Smooth muscle cell (in vitro differentiated cells): ENCODE data around the gene SPPL2B. TPM values are rescaled to one million over a fixed set of nuclear protein-coding genes. Genes with fewer than 3 reads are reported as not detected.

Experiments used
- DNase-seq: peaks from one replicate; lab custom pipeline; 2025; ENCODE audit not compliant: unreplicated experiment; lab: John Stamatoyannopoulos, UW
- H2AFZ ChIP-seq: fragments of 200-600 bp; sonication (generic); 2 replicates; pipeline ENCODE4 v1.6.0; 2016; ENCODE audit warnings: antibody characterized with exemption, low read depth, mild to moderate bottlenecking
- H3F3A ChIP-seq: fragments of 200-600 bp; sonication (generic); 2 replicates; pipeline ENCODE4 v1.6.0; 2017; ENCODE audit warnings: antibody characterized with exemption, low read depth
- H3K27ac ChIP-seq: fragments of 200-600 bp; sonication (generic); 2 replicates; pipeline ENCODE4 v1.5.1; 2016; ENCODE audit warnings: low read depth, mild to moderate bottlenecking
- H3K27me3 ChIP-seq: fragments of 200-600 bp; sonication (generic); 2 replicates; pipeline ENCODE4 v1.6.1; 2016; ENCODE audit warnings: low read depth, mild to moderate bottlenecking
- H3K36me3 ChIP-seq: fragments of 200-600 bp; sonication (generic); 2 replicates; pipeline ENCODE4 v1.5.1; 2016; ENCODE audit warnings: low read depth
- H3K4me1 ChIP-seq: fragments of 200-600 bp; sonication (generic); 2 replicates; pipeline ENCODE4 v1.5.1; 2016; ENCODE audit warnings: low read depth
- H3K4me2 ChIP-seq: fragments of 200-600 bp; sonication (generic); 2 replicates; pipeline ENCODE4 v1.6.0; 2016; ENCODE audit warnings: mild to moderate bottlenecking
- H3K4me3 ChIP-seq: fragments of 200-600 bp; sonication (generic); 2 replicates; pipeline ENCODE4 v1.5.1; 2016; ENCODE audit warnings: mild to moderate bottlenecking
- H3K79me2 ChIP-seq: fragments of 200-600 bp; sonication (generic); 2 replicates; pipeline ENCODE4 v1.6.0; 2016; ENCODE audit warnings: low read depth, mild to moderate bottlenecking
- H3K9ac ChIP-seq: fragments of 200-600 bp; sonication (generic); 2 replicates; pipeline ENCODE4 v1.6.0; 2016; ENCODE audit warnings: low read depth
- H3K9me3 ChIP-seq: fragments of 200-600 bp; sonication (generic); replicated peaks from 2 replicates; pipeline ENCODE4 v1.5.1; 2016; ENCODE audit warnings: low read depth
- H4K20me1 ChIP-seq: fragments of 200-600 bp; sonication (generic); 2 replicates; pipeline ENCODE4 v1.6.0; 2016; ENCODE audit warnings: low read depth
- WGBS: methylation state at CpG from one replicate; pipeline ENCODE4 v1.1.7; 2016; ENCODE audit warnings: low lambda C conversion rate; 5-methylcytosine and 5-hydroxymethylcytosine counted together
- polyA plus RNA-seq: library from polyadenylated mRNA; unstranded; fragments of >200 nt; fragmentation: Nextera tagmentation; extraction: Ambion mirVana; gene quantifications from 2 replicates; pipeline ENCODE4 v1.2.1, GENCODE V29; 2016
- total RNA-seq: library from RNA; depleted of rRNA; stranded (reverse); fragments of >200 nt; gene quantifications from 2 replicates; pipeline ENCODE4 v1.2.3, GENCODE V29; 2014
- TF ChIP-seq, protein P1 (sequence below): fragments of 200-600 bp; sonication (generic); IDR thresholded peaks from 2 replicates; pipeline ENCODE4 v1.5.1; 2017; ENCODE audit warnings: borderline replicate concordance, mild to moderate bottlenecking, antibody characterized with exemption; ENCODE audit not compliant: insufficient read depth, poor library complexity, severe bottlenecking

The SPPL2B gene
- total and polyA plus RNA-seq, 2 experiments from 2014 or later, result 53.6 to 54.7 TPM

DNA sequence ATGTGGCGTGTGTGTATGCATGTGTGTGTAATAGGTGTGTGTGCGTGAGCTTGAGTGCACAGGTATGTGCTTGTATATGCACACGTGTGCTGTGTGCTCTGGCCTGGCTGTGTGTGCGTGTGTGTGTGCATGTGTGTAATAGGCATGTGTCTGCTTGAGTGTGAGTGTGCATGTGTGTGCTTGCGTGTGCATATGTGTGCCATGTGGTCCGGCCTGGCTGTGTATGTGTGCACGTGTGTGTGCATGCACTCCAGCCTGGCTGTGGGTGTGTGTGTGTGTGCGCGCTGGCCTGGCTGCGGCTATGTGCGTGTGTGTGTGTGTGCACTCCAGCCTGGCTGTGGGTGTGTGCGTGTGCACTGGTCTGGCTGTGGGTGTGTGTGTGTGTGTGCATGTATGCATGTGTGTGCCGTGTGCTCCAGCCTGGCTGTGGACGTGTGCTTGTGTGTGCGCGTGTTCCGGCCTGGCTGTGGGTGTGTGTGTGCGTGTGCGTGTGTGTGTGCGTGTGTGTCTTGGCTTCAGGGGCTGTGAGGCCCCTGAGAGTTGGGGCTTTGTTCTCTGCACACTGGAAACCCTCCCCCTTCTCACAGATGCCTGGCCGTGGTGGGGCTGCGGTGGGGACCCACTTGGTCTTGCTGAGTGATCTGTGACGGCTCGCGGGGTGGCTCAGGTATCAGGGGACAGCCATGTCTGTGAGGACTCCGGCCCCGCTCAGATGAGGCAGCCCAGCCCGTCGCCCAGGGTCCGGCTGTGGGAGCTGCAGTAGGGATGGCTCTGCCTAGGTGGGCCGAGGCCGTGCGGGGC is 8.2 kb downstream of the SPPL2B start:
- Histone ChIP-seq H3K4me2 (no peak overlapping the region), H3F3A (no peaks in the 10 kb centered on the region), H3K27me3 (no peaks in the 10 kb centered on the region), H4K20me1 (peaks cover 70% of the 10 kb centered on the region), H3K36me3 (no peaks in the 10 kb centered on the region), H2AFZ (no peak overlapping the region), H3K4me3 (no peak overlapping the region), H3K79me2 (peaks cover 36% of the 10 kb centered on the region), H3K9ac (no peak overlapping the region), H3K9me3 (no peaks in the 10 kb centered on the region), H3K27ac (no peak overlapping the region), H3K4me1 (no peaks in the 10 kb centered on the region)
- no peak for DNase-seq
- 92% methylated on average over 33 of the region's 33 CpGs for WGBS
- TF ChIP-seq, protein P1, sequence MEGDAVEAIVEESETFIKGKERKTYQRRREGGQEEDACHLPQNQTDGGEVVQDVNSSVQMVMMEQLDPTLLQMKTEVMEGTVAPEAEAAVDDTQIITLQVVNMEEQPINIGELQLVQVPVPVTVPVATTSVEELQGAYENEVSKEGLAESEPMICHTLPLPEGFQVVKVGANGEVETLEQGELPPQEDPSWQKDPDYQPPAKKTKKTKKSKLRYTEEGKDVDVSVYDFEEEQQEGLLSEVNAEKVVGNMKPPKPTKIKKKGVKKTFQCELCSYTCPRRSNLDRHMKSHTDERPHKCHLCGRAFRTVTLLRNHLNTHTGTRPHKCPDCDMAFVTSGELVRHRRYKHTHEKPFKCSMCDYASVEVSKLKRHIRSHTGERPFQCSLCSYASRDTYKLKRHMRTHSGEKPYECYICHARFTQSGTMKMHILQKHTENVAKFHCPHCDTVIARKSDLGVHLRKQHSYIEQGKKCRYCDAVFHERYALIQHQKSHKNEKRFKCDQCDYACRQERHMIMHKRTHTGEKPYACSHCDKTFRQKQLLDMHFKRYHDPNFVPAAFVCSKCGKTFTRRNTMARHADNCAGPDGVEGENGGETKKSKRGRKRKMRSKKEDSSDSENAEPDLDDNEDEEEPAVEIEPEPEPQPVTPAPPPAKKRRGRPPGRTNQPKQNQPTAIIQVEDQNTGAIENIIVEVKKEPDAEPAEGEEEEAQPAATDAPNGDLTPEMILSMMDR, result no peak

DNA sequence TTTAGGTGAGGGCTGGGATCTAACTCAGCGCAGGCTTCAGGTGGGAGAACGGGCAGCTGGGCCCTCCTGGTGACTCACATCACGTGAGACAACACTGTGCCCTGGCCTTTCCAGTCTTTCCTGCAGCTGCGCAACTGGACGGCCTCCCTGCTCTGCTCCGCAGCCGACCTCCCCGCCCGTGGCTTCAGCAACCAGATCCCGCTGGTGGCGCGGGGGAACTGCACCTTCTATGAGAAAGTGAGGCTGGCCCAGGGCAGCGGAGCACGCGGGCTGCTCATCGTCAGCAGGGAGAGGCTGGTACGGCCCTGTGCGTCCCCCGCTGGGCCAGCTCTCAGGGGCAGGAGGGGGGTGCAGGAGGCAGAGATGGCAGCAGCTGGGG is 8.8 kb downstream of the SPPL2B start:
- TF ChIP-seq, protein P1, result peak; percentile 16
- Histone ChIP-seq H3K36me3 (no peaks in the 10 kb centered on the region), H3K9me3 (no peaks in the 10 kb centered on the region), H3K9ac (no peak overlapping the region), H3K4me2 (no peak overlapping the region), H3K4me1 (no peaks in the 10 kb centered on the region), H3K27me3 (no peaks in the 10 kb centered on the region), H4K20me1 (peaks cover 64% of the 10 kb centered on the region), H3K79me2 (peaks cover 31% of the 10 kb centered on the region), H2AFZ (no peak overlapping the region), H3F3A (no peaks in the 10 kb centered on the region), H3K27ac (no peak overlapping the region), H3K4me3 (no peak overlapping the region)
- WGBS, result 55% methylated on average over 18 of the region's 19 CpGs
- DNase-seq, result no peak

DNA sequence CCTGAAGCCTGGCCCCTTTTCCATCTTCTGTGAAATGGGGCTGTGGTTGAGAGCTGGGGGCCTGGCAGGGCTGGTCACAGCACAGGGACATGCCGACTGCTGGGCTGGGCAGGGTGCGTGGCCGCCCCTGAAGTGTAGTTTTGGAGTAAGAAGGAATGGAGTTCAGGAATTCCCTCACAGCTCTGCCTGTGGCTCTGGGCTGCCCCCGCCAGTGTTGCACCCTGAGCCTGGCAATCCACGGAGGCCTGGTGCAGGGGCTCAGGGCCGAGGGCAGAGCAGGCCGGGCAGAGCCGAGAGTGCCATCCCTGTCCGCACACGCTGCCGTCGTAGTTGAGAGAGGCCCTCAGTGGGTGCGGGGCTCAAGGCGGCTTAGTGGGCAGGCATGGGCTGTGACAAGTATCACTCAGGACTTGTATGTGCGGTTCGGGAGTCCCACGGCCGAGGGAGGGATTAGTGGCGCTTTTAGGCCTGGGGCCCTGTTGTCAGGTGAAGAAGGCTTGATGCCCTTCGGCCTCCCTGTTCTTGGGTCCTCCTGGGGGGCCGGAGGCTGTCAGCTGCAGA is 9.7 kb downstream of the SPPL2B start:
- 93% methylated on average over 21 of the region's 21 CpGs for WGBS
- Histone ChIP-seq H3K27me3 (no peaks in the 10 kb centered on the region), H3F3A (no peaks in the 10 kb centered on the region), H3K36me3 (no peaks in the 10 kb centered on the region), H3K4me2 (no peak overlapping the region), H3K4me1 (no peaks in the 10 kb centered on the region), H3K79me2 (peaks cover 26% of the 10 kb centered on the region), H3K9ac (no peak overlapping the region), H3K9me3 (no peaks in the 10 kb centered on the region), H4K20me1 (peaks cover 58% of the 10 kb centered on the region), H3K4me3 (no peak overlapping the region), H2AFZ (no peak overlapping the region), H3K27ac (no peak overlapping the region)
- no peak for DNase-seq
- TF ChIP-seq, protein P1, result no peak
